Left ventricle myocardium inferior (tissue), 1 donor: ENCODE data around the gene SLC24A3. TPM values are rescaled to one million over a fixed set of nuclear protein-coding genes. Genes with fewer than 3 reads are reported as not detected.
"Not testable (repeated sequence)": the region's sequence is repeated elsewhere in the genome, so short reads cannot be mapped to it uniquely, and the experiment has no call there.

Experiments
- DNase-seq: peaks from one replicate; pipeline ENCODE4 v3.0.0-alpha.2; 2020
- H3K27ac ChIP-seq: fragments of 200-600 bp; replicated peaks from 2 replicates; pipeline ENCODE4 v1.8.0; 2021
- H3K27me3 ChIP-seq: fragments of 200-600 bp; 2 replicates; pipeline ENCODE4 v1.8.0; 2021; ENCODE audit warnings: low read depth
- H3K36me3 ChIP-seq: fragments of 200-600 bp; 2 replicates; pipeline ENCODE4 v1.8.0; 2021
- H3K4me1 ChIP-seq: fragments of 200-600 bp; 2 replicates; pipeline ENCODE4 v1.8.0; 2021
- H3K4me3 ChIP-seq: fragments of 200-600 bp; 2 replicates; pipeline ENCODE4 v1.8.0; 2021; ENCODE audit warnings: mild to moderate bottlenecking, moderate library complexity
- H3K9me3 ChIP-seq: fragments of 200-600 bp; replicated peaks from 2 replicates; pipeline ENCODE4 v1.8.0; 2021
- CTCF ChIP-seq: fragments of 200-600 bp; IDR thresholded peaks from 2 replicates; pipeline ENCODE4 v1.8.0; 2021; ENCODE audit warnings: antibody characterized with exemption, mild to moderate bottlenecking, borderline replicate concordance
- intact Hi-C: fragments of 100-400 bp; cut with micrococcal nuclease; formaldehyde crosslinking; loops from one replicate; pipeline ENCODE4 v1.11.0; 2022
- total RNA-seq: library from RNA; stranded (reverse); fragmentation: NEBNext Ultra II Directional; extraction: Animal tissue kit (Norgen Biotek cat#: 25700); gene quantifications from one replicate; pipeline ENCODE4 v1.2.1, GENCODE V29; 2021
- donor health status: DM: no; HTN: yes; CAD: no; lungs with severe emphysema.

The SLC24A3 gene
- total RNA-seq, 1 donor from 2014 or later: 1.3 TPM

- Histone ChIP-seq H3K27ac (no peak overlapping the region), H3K36me3 (no peaks in the 10 kb centered on the region), H3K27me3 (peaks cover 18% of the 10 kb centered on the region), H3K4me3 (no peak overlapping the region), H3K9me3 (no peaks in the 10 kb centered on the region), H3K4me1 (no peaks in the 10 kb centered on the region)
- intact Hi-C loops: no loop called here
- no peak for DNase-seq
- TF ChIP-seq CTCF: no peak
Observed at GRCh38 chr20:19625426-19625825, 413.0 kb downstream of the SLC24A3 start.

- TF ChIP-seq CTCF: no peak
- intact Hi-C loops: no loop called here
- Histone ChIP-seq H3K4me3 (no peak overlapping the region), H3K4me1 (no peaks in the 10 kb centered on the region), H3K36me3 (no peaks in the 10 kb centered on the region), H3K9me3 (no peaks in the 10 kb centered on the region), H3K27me3 (peaks cover 3% of the 10 kb centered on the region), H3K27ac (no peak overlapping the region)
- DNase-seq: no peak
Observed at GRCh38 chr20:19626896-19627295, 414.5 kb downstream of the SLC24A3 start.

GRCh38 chr20:19628570-19629134 lies 416.2 kb downstream of the SLC24A3 start:
- no peak for DNase-seq
- TF ChIP-seq CTCF: peak; percentile 71
- Histone ChIP-seq H3K27ac (no peak overlapping the region), H3K9me3 (no peaks in the 10 kb centered on the region), H3K27me3 (no peaks in the 10 kb centered on the region), H3K36me3 (no peaks in the 10 kb centered on the region), H3K4me1 (no peaks in the 10 kb centered on the region), H3K4me3 (no peak overlapping the region)
- intact Hi-C loops: no loop called here

- Histone ChIP-seq H3K27ac (no peak overlapping the region), H3K27me3 (no peaks in the 10 kb centered on the region), H3K9me3 (peaks cover 3% of the 10 kb centered on the region), H3K36me3 (no peaks in the 10 kb centered on the region), H3K4me1 (peaks cover 5% of the 10 kb centered on the region), H3K4me3 (no peak overlapping the region)
- no peak for DNase-seq
- intact Hi-C loops: no loop called here
- TF ChIP-seq CTCF: no peak
Observed at GRCh38 chr20:19631410-19631809, 419.0 kb downstream of the SLC24A3 start.

- intact Hi-C loops: no loop called here
- Histone ChIP-seq H3K9me3 (peaks cover 3% of the 10 kb centered on the region), H3K27ac (no peak overlapping the region), H3K4me3 (no peak overlapping the region), H3K27me3 (peaks cover 3% of the 10 kb centered on the region), H3K4me1 (peaks cover 5% of the 10 kb centered on the region), H3K36me3 (no peaks in the 10 kb centered on the region)
- DNase-seq: no peak
- TF ChIP-seq CTCF: no peak
Observed at GRCh38 chr20:19633985-19634384, 421.5 kb downstream of the SLC24A3 start.

- H3K36me3 ChIP-seq, H3K4me1 ChIP-seq, H3K27ac ChIP-seq, H3K4me3 ChIP-seq, DNase-seq, H3K9me3 ChIP-seq, intact Hi-C loops: not testable (repeated sequence)
- H3K27me3 ChIP-seq: peaks cover 16% of the 10 kb centered on the region
Observed at GRCh38 chr20:19639471-19640045, 427.1 kb downstream of the SLC24A3 start.
